D721Med (cell line): ENCODE measurements around the gene MPP1.

Experiments used
- DNase-seq: peaks from one replicate; pipeline ENCODE4 v3.0.0; 2011; ENCODE audit warnings: low spot score; ENCODE audit not compliant: insufficient read length
- FAIRE-seq: peaks from 2 replicates; lab custom pipeline; 2011; peaks lifted over from hg19 to GRCh38; lab: Jason Lieb, UNC
- TF ChIP-seq, protein P1 (sequence below): IDR thresholded peaks from 2 replicates; pipeline ENCODE4 v1.5.1; 2012; ENCODE audit warnings: mild to moderate bottlenecking, control low read depth; ENCODE audit not compliant: insufficient read depth; ENCODE audit errors: missing control alignments

MPP1 gene

DNA sequence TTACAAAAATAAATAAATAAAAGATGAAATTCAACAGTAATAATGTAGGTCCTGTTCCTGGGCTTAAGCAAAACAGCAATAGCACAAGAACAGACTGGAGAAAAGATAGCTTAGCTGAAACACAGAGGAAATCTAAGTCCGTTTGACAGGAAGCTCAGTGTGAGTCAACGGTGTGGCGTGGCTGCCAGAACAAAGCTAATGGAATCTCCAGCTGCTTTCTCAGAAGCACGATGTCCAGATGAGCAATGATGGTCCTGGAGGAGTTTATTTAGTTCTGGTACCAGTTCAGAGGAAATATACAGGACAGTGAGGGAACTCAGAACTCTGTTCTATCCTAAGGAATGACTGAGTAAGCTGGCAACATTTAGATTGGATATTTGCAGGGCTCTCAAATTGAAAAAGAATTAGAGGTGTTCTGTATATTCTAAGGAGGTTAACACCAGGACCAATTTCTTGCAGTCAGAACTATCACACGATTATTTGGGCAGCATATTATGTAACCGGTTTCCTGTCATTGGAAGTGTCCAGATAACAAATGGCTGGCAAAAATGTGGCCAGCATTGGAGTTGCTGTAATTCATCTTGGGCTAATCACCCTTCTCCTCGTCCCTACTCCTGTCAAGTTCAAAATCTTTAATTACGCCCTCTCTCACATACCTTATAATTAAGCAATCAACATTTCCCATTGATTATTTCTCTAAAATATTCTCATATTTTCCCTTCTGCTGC lies 67.1 kb downstream of the MPP1 start:
- DNase-seq, result no peak
- TF ChIP-seq, protein P1, sequence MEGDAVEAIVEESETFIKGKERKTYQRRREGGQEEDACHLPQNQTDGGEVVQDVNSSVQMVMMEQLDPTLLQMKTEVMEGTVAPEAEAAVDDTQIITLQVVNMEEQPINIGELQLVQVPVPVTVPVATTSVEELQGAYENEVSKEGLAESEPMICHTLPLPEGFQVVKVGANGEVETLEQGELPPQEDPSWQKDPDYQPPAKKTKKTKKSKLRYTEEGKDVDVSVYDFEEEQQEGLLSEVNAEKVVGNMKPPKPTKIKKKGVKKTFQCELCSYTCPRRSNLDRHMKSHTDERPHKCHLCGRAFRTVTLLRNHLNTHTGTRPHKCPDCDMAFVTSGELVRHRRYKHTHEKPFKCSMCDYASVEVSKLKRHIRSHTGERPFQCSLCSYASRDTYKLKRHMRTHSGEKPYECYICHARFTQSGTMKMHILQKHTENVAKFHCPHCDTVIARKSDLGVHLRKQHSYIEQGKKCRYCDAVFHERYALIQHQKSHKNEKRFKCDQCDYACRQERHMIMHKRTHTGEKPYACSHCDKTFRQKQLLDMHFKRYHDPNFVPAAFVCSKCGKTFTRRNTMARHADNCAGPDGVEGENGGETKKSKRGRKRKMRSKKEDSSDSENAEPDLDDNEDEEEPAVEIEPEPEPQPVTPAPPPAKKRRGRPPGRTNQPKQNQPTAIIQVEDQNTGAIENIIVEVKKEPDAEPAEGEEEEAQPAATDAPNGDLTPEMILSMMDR, result no peak
- FAIRE-seq, result no peak

DNA sequence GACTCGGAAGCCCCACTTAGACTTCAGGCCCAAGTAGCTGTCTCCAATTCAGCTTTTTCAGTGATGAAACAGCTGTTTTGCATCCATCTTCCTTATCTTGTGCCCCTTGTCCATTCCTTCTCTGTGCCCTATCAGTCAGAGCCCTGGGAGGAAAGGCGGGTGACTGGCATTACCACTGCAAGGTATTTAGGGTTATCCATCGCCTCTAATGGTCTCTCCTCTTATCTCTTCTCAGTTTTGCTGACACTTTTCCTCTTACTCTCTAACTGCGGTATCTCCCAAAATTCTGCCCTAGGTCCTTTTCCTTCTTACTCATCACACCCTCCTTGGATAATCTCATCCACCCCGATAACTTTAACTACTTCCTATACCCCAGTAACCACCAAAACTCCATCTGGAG lies 68.1 kb downstream of the MPP1 start:
- no peak for FAIRE-seq
- DNase-seq, result no peak
- TF ChIP-seq, protein P1, result no peak

DNA sequence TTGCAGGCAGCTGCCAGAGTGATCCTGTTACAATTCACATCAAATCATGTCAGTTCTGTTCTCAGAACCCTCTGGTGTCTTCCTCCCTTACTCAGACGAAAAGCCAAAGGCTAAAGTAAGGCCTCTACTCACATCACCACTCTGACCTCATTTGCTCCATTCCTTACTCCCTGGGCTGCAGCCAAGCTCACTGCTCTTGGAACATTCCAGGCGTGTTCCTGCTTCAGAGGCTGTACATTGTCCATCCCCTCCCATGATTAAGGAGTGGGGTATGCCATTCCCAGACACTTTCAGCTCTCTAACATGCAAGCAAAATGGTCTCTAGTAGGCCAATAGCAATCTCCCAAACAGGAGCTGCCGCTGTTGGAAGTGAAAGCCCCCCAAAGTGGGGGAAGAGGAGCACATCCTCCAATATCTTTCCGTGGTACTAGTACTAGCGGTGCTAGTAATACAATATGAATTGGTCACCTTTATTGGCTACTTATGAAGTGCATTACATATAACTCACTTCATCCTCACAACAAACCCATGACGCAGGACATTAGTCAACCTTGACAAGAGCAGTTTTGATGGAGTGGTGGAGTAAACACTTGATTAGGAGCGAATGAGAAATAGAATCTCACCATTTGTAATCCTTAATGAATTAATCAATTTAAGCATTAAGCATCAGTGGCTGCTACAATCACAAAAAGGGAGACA lies 69.4 kb downstream of the MPP1 start:
- FAIRE-seq (no peak), DNase-seq (no peak)
- TF ChIP-seq, protein P1, result no peak

DNA sequence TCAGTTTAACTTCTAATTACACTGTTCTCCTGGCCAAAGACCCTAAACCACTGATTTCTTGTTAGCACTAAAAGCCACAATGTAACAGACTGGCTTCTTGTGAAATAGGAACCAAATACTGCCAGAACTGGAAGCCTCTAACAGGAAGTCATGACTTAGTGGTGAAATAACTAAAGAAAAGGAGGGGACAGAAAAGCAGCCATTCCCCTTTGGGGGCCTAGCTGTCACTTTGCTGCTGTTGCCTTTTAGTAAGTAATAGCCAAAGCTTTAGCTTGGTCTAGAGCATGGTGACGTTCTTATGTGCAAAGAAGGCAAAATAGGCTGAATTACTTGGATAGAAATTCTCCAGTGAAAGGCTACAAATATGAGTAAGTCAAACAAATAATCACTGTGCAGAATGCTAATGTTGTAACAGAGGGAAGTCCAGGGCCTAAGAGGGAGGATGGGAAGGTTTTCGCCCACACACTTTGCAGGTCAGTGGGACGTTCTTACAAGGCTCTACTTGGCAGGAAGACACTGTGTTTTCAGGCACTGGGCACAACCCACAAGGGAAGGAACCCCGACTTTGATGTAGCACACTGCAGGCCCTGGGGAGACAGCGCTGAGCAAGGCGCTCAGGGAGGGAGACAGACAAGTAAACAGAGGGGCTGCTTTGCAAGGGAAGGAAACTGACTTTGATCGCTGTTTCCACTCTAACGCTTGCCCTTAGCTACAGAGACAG lies 71.1 kb downstream of the MPP1 start:
- no peak for FAIRE-seq
- TF ChIP-seq, protein P1, result no peak

DNA sequence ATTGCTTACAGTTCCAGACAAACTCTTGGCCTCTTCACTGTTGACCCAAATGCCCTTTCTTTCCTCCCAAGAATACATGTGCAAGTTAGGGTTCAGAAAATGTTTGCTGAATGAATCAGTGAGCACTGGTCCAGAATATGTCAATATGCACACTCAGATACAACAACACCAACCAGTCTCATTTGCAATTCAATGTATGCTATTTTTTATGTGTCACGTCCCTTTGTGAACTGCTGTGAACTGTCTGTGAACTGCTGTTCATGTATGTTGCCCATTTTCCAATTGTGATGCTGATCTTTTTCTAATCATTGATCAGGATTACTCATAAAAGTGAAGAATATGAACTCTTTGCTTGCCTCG lies 72.2 kb downstream of the MPP1 start:
- TF ChIP-seq, protein P1, result no peak
- no peak for DNase-seq
- FAIRE-seq, result no peak

More for the DNA sequence above, 71.1 kb downstream of the MPP1 start:
- DNase-seq, result no peak

DNA sequence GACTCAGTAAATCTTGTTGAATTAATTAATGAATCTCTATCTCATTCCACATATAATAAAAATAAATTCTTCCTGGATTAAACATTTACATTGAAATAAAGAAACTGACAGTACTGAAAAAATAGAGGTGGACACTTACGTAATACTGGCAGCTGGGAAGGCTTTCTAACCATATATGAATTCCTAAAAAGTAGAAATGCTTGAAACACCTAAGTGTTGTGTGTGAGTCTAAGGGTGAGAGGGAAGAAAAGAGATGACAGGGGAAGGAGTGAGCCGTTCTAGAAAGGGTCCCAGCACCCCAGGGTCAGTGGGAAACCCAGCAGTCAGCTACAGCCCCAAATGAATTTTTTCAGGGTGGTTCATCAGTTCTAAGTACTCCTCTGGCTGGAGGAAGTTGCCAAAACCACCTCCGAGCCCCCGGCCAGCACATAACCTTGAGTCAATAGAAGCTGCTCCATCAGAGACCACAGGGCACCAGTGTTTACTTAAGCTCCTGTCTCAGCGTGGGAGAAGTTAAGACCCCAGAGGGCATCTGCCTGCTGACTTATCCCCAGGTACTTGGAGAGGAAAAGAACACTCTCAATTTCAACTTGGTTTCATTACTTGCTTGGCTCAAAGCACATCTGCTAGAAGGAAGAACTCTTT lies 72.7 kb downstream of the MPP1 start:
- DNase-seq, result no peak
- TF ChIP-seq, protein P1, result no peak
- no peak for FAIRE-seq
